HepG2 (cell line): ENCODE data around the gene SNX27. TPM values are rescaled to one million over a fixed set of nuclear protein-coding genes. Genes with fewer than 3 reads are reported as not detected.

Source experiments
- ATAC-seq: fragments of 200-7000 bp; cut with Tn5 transposase; 3 replicates; pipeline ENCODE4 v1.9.1; 2020; ENCODE audit warnings: mild to moderate bottlenecking, moderate library complexity
- BruUV-seq: library from RNA; stranded (reverse); fragments of 400-500 nt; replicated peaks from 2 replicates; lab custom pipeline; 2021; lab: Mats Ljungman, UMichigan
- CTCF ChIA-PET: fragments of 300-600 bp; formaldehyde crosslinking; extraction: SDS; loops from one replicate; lab custom pipeline; 2021; ENCODE audit warnings: low total read pairs, inconsistent platforms, low intra/inter-chr PET ratio; lab: Yijun Ruan, JAX
- POLR2A ChIA-PET: fragments of 350-600 bp; sonication (Branson Sonifier 250); formaldehyde crosslinking; loops from one replicate; lab custom pipeline; 2020; ENCODE audit warnings: antibody characterized with exemption, inconsistent platforms; lab: Yijun Ruan, JAX
- DNase-seq: peaks from one replicate; pipeline ENCODE4 v3.0.0-alpha.2; 2015; ENCODE audit warnings: low spot score
- FAIRE-seq: peaks from 3 replicates; lab custom pipeline; 2011; peaks lifted over from hg19 to GRCh38; lab: Jason Lieb, UNC
- H2AFZ ChIP-seq: one replicate; pipeline ENCODE4 v1.6.1; 2011; ENCODE audit warnings: low read length, inconsistent platforms
- H3K27ac ChIP-seq: fragments of 300-600 bp; 3 replicates; pipeline ENCODE4 v1.8.0; 2011; ENCODE audit warnings: mixed run types, mild to moderate bottlenecking, mixed read lengths, low read length, inconsistent platforms; ENCODE audit not compliant: insufficient read depth; ENCODE audit errors: extremely low read length
- H3K27me3 ChIP-seq, 2 experiments: fragments of 200-600 bp in 1 of 2; 2 replicates in 1 of 2; 3 replicates in 1 of 2; pipeline versions ENCODE4 v1.6.0 to v1.8.0; 2011; ENCODE audit warnings: low read length in 2 of 2, mild to moderate bottlenecking in 2 of 2, moderate library complexity in 2 of 2, inconsistent platforms in 1 of 2; ENCODE audit not compliant: insufficient read depth in 2 of 2, control insufficient read depth in 1 of 2
- H3K36me3 ChIP-seq, 2 experiments: fragments of 200-600 bp in 1 of 2; replicated peaks in 1 of 2; 2 replicates in 1 of 2; 3 replicates in 1 of 2; pipeline versions ENCODE4 v1.5.1 to v1.8.0; 2011; ENCODE audit warnings: low read length in 2 of 2, inconsistent platforms in 1 of 2; ENCODE audit not compliant: insufficient read depth in 2 of 2, control insufficient read depth in 1 of 2
- H3K4me1 ChIP-seq: 2 replicates; pipeline ENCODE4 v1.5.1; 2012; ENCODE audit warnings: low read length, inconsistent platforms; ENCODE audit not compliant: insufficient read depth
- H3K4me2 ChIP-seq: 2 replicates; pipeline ENCODE4 v1.6.0; 2011; ENCODE audit warnings: low read depth, low read length, inconsistent platforms
- H3K4me3 ChIP-seq, 3 experiments: fragments of 200-600 bp in 1 of 3; sonication (generic), shearing (Covaris generic) in 1 of 3; replicated peaks in 1 of 3; 2 replicates each; pipeline ENCODE4 v1.5.1; 2011 to 2016; ENCODE audit warnings: low read length in 3 of 3, inconsistent platforms in 2 of 3, low read depth in 2 of 3, mild to moderate bottlenecking in 2 of 3, control low read depth in 1 of 3, mixed read lengths in 1 of 3; ENCODE audit not compliant: insufficient read depth in 1 of 3
- H3K79me2 ChIP-seq: one replicate; pipeline ENCODE4 v1.6.1; 2011; ENCODE audit warnings: low read length, inconsistent platforms; ENCODE audit not compliant: insufficient read depth
- H3K9ac ChIP-seq: 2 replicates; pipeline ENCODE4 v1.6.0; 2011; ENCODE audit warnings: mild to moderate bottlenecking, low read depth, low read length, inconsistent platforms; ENCODE audit not compliant: insufficient read depth
- H3K9me3 ChIP-seq: 2 replicates; pipeline ENCODE4 v1.5.1; 2012; ENCODE audit warnings: mild to moderate bottlenecking, low read length
- H4K20me1 ChIP-seq: 2 replicates; pipeline ENCODE4 v1.6.0; 2011; ENCODE audit warnings: inconsistent platforms, mild to moderate bottlenecking, low read length, moderate library complexity; ENCODE audit not compliant: insufficient read depth
- CREB1 ChIP-seq, 2 experiments: fragments of 450-650 bp in 1 of 2; IDR thresholded peaks; 2 replicates each; pipeline ENCODE4 v1.6.1; 2016 to 2017; ENCODE audit warnings: control low read depth in 1 of 2, mild to moderate bottlenecking in 1 of 2, missing compliant biosample characterization in 1 of 2, missing genetic modification characterization in 1 of 2
- FIP1L1 ChIP-seq: fragments of 200-400 bp; formaldehyde crosslinking; IDR thresholded peaks from 2 replicates; pipeline ENCODE4 v1.6.1; 2018; ENCODE audit warnings: low read depth, mild to moderate bottlenecking, low read length, moderate library complexity, borderline replicate concordance; ENCODE audit not compliant: insufficient read depth
- HOXA7 ChIP-seq: sonication (generic); formaldehyde crosslinking; IDR thresholded peaks from 2 replicates; pipeline ENCODE4 v1.8.1; 2022; ENCODE audit warnings: mild to moderate bottlenecking, missing genetic modification reagents, moderate library complexity
- JUND ChIP-seq: sonication (generic); formaldehyde crosslinking; IDR thresholded peaks from 2 replicates; pipeline ENCODE4 v1.8.0; 2022; ENCODE audit warnings: mild to moderate bottlenecking, missing genetic modification reagents
- NCOA1 ChIP-seq: sonication (generic); formaldehyde crosslinking; IDR thresholded peaks from 2 replicates; pipeline ENCODE4 v1.9.0; 2021; ENCODE audit warnings: missing genetic modification reagents
- NCOA5 ChIP-seq: sonication (generic); formaldehyde crosslinking; IDR thresholded peaks from 2 replicates; pipeline ENCODE4 v1.4.0; 2020; ENCODE audit warnings: missing genetic modification reagents
- RNF2 ChIP-seq: fragments of 450-650 bp; conservative IDR thresholded peaks from 2 replicates; pipeline ENCODE4 v1.6.1; 2016; ENCODE audit warnings: low read depth
- RXRA ChIP-seq: sonication (generic); formaldehyde crosslinking; IDR thresholded peaks from 2 replicates; pipeline ENCODE4 v1.5.1; 2020; ENCODE audit warnings: missing genetic modification reagents
- STAG1 ChIP-seq: sonication (generic); formaldehyde crosslinking; IDR thresholded peaks from 2 replicates; pipeline ENCODE4 v1.4.0; 2020; ENCODE audit warnings: missing genetic modification reagents
- WIZ ChIP-seq: sonication (generic); formaldehyde crosslinking; IDR thresholded peaks from 2 replicates; pipeline ENCODE4 v1.5.1; 2020; ENCODE audit warnings: mild to moderate bottlenecking, missing genetic modification reagents
- ZFP1 ChIP-seq: IDR thresholded peaks from 2 replicates; pipeline ENCODE4 v1.6.1; 2016
- ZNF124 ChIP-seq: sonication (generic); formaldehyde crosslinking; IDR thresholded peaks from 2 replicates; pipeline ENCODE4 v1.4.0; 2020; ENCODE audit warnings: missing genetic modification reagents
- ZNF564 ChIP-seq: sonication (generic); formaldehyde crosslinking; IDR thresholded peaks from 2 replicates; pipeline ENCODE4 v1.8.1; 2023; ENCODE audit warnings: mild to moderate bottlenecking, missing genetic modification reagents
- WGBS: methylation state at CpG from one replicate; pipeline ENCODE4 v1.1.6; 2017; ENCODE audit warnings: low lambda C conversion rate; 5-methylcytosine and 5-hydroxymethylcytosine counted together
- in situ Hi-C: cut with HindIII; loops from 2 replicates; pipeline ENCODE4 v1.10.0; 2017; ENCODE audit warnings: low pct_unique_long_range_greater_than_20kb; ENCODE audit not compliant: extremely low pct_ligation_motif_present
- intact Hi-C: fragments of 100-400 bp; cut with micrococcal nuclease; formaldehyde crosslinking; loops from one replicate; pipeline ENCODE4 v1.10.0; 2022; ENCODE audit not compliant: unreplicated experiment
- polyA plus RNA-seq, 8 experiments: library from polyadenylated mRNA; depleted of rRNA in 3 of 8; stranded (reverse) in 7 of 8; unstranded in 1 of 8; fragments of >200 nt; fragmentation: Illumina TruSeq in 4 of 8; extraction: Trizol in 4 of 8; gene quantifications; 2 replicates each; pipeline versions ENCODE4 v1.2.1 to v1.2.3, GENCODE V29; 2011 to 2016; ENCODE audit warnings: low read depth in 4 of 8, missing spikeins in 1 of 8, mixed read lengths in 1 of 8; ENCODE audit not compliant: insufficient read depth in 1 of 8
- total RNA-seq, 5 experiments: library from RNA; depleted of rRNA; stranded (reverse); fragments of >200 nt; fragmentation: Illumina TruSeq; extraction: Trizol; gene quantifications; 2 replicates each; pipeline ENCODE4 v1.2.3, GENCODE V29; 2016; ENCODE audit warnings: low read depth in 1 of 5
- TF ChIP-seq, protein P1 (sequence below): fragments of 450-650 bp; IDR thresholded peaks from 2 replicates; pipeline ENCODE4 v1.6.1; 2017; ENCODE audit warnings: mild to moderate bottlenecking
- TF ChIP-seq, protein P2 (sequence below): sonication (generic); formaldehyde crosslinking; IDR thresholded peaks from 2 replicates; pipeline ENCODE4 v1.4.0; 2020; ENCODE audit warnings: missing genetic modification reagents, low read depth, mild to moderate bottlenecking, borderline replicate concordance
- TF ChIP-seq, protein P3 (sequence below): sonication (generic); formaldehyde crosslinking; IDR thresholded peaks from 2 replicates; pipeline ENCODE4 v1.5.0; 2020; ENCODE audit warnings: mild to moderate bottlenecking, missing genetic modification reagents, moderate library complexity
- TF ChIP-seq, protein P4 (sequence below): sonication (generic); formaldehyde crosslinking; IDR thresholded peaks from 2 replicates; pipeline ENCODE4 v1.4.0; 2020; ENCODE audit warnings: missing genetic modification reagents

SNX27 gene
- total and polyA plus RNA-seq, 2 of the 13 experiments (the other 11 are each of a cell fraction or from before 2014, with no cell fraction given) = 14.4 to 17.8 TPM

DNA sequence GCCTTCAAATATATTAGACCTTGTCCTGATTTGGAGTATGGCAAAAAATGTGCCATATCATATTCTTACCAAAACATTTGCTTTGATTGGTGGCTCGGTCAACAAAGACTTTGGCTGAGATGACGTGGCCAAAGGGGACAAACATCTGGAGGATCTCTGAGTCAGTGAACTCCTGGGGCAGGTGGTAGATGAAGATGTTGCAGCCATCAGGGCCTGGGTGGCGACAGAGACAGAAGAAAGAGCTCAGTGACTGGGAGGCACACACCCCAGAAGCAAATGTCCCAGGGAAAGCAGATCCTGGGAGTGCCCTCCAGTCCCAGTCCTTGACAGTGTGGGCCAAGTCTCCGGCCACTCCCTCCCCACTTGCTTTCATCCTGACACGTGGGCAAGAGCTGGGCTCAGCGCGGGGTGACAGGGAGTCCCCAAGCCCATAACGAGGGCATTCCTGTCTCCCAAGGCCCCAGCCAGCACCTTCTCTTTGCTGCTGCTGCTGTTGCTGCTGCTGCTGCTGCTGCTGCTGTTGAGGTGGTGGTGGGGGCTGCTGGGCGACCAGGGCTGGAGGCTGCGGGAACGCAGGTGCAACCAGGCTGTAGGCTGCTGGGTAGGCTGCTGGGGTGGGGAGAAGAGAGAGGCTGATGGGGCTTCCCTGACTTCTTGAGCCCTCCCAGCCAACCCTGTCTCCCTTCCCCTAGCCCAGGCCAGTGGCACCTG is 94.1 kb downstream of the SNX27 start:
- Histone ChIP-seq H3K9me3 (no peaks in the 10 kb centered on the region), H3K4me2 (no peak overlapping the region), H2AFZ (no peak overlapping the region), H3K27me3 (no peaks in the 10 kb centered on the region), H3K9ac (no peak overlapping the region), H3K27ac (no peak overlapping the region), H3K4me3 (peak overlapping the region in 1 of 3 experiments; percentile 16; a peak in 1 of 6 replicates), H3K36me3 (0 out of 5 replicates have a peak, but pooled peaks cover 0 to 4% of the 10 kb centered on the region in 2 experiments), H4K20me1 (no peaks in the 10 kb centered on the region), H3K79me2 (no peaks in the 10 kb centered on the region), H3K4me1 (peaks cover 55% of the 10 kb centered on the region)
- CTCF ChIA-PET = no interaction called here
- WGBS = 52% methylated on average over 6 of the region's 11 CpGs
- TF ChIP-seq CREB1 (IDR thresholded peaks at IDR 0.05) (peak; percentile 17; the same call in 1 of the 2 replicates), CREB1 (CRISPR knock-in tag; IDR thresholded peaks at IDR 0.05) (no peak), ZFP1 (CRISPR knock-in tag) (no peak), ZNF124 (CRISPR knock-in tag) (no peak), HOXA7 (CRISPR knock-in tag) (no peak), NCOA5 (CRISPR knock-in tag) (no peak), NCOA1 (CRISPR knock-in tag) (no peak), STAG1 (peak; percentile 32), WIZ (CRISPR knock-in tag) (no peak), ZNF564 (CRISPR knock-in tag) (no peak), JUND (CRISPR knock-in tag) (no peak), RNF2 (no peak), FIP1L1 (no peak), RXRA (no peak)
- TF ChIP-seq, protein P1, sequence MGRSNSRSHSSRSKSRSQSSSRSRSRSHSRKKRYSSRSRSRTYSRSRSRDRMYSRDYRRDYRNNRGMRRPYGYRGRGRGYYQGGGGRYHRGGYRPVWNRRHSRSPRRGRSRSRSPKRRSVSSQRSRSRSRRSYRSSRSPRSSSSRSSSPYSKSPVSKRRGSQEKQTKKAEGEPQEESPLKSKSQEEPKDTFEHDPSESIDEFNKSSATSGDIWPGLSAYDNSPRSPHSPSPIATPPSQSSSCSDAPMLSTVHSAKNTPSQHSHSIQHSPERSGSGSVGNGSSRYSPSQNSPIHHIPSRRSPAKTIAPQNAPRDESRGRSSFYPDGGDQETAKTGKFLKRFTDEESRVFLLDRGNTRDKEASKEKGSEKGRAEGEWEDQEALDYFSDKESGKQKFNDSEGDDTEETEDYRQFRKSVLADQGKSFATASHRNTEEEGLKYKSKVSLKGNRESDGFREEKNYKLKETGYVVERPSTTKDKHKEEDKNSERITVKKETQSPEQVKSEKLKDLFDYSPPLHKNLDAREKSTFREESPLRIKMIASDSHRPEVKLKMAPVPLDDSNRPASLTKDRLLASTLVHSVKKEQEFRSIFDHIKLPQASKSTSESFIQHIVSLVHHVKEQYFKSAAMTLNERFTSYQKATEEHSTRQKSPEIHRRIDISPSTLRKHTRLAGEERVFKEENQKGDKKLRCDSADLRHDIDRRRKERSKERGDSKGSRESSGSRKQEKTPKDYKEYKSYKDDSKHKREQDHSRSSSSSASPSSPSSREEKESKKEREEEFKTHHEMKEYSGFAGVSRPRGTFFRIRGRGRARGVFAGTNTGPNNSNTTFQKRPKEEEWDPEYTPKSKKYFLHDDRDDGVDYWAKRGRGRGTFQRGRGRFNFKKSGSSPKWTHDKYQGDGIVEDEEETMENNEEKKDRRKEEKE = no peak
- TF ChIP-seq, protein P2, sequence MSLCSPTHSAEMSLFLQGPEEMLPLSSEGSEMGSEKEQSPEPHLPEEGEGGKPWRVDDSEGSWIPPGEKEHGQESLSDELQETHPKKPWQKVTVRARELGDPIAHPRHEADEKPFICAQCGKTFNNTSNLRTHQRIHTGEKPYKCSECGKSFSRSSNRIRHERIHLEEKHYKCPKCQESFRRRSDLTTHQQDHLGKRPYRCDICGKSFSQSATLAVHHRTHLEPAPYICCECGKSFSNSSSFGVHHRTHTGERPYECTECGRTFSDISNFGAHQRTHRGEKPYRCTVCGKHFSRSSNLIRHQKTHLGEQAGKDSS (CRISPR knock-in tag) = no peak
- TF ChIP-seq, protein P3, sequence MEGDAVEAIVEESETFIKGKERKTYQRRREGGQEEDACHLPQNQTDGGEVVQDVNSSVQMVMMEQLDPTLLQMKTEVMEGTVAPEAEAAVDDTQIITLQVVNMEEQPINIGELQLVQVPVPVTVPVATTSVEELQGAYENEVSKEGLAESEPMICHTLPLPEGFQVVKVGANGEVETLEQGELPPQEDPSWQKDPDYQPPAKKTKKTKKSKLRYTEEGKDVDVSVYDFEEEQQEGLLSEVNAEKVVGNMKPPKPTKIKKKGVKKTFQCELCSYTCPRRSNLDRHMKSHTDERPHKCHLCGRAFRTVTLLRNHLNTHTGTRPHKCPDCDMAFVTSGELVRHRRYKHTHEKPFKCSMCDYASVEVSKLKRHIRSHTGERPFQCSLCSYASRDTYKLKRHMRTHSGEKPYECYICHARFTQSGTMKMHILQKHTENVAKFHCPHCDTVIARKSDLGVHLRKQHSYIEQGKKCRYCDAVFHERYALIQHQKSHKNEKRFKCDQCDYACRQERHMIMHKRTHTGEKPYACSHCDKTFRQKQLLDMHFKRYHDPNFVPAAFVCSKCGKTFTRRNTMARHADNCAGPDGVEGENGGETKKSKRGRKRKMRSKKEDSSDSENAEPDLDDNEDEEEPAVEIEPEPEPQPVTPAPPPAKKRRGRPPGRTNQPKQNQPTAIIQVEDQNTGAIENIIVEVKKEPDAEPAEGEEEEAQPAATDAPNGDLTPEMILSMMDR (CRISPR knock-in tag) = peak; percentile 34
- TF ChIP-seq, protein P4, sequence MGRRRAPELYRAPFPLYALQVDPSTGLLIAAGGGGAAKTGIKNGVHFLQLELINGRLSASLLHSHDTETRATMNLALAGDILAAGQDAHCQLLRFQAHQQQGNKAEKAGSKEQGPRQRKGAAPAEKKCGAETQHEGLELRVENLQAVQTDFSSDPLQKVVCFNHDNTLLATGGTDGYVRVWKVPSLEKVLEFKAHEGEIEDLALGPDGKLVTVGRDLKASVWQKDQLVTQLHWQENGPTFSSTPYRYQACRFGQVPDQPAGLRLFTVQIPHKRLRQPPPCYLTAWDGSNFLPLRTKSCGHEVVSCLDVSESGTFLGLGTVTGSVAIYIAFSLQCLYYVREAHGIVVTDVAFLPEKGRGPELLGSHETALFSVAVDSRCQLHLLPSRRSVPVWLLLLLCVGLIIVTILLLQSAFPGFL (CRISPR knock-in tag) = no peak
- POLR2A ChIA-PET = interaction anchor here (1.3 kb wide), 1 partner anchor 15 kb away, joined by 5 read pairs; the partner anchor contains the start of gene RIIAD1
- FAIRE-seq (no peak), DNase-seq (no peak), ATAC-seq (no peak; the same call in 1 of the 3 replicates)
- intact Hi-C loops = no loop called here
- in situ Hi-C loops = no loop called here
- BruUV-seq = no TSS peak
